Left kidney (tissue), 1 donor: ENCODE measurements around the gene NEK11. TPM values are rescaled to one million over a fixed set of nuclear protein-coding genes. Genes with fewer than 3 reads are reported as not detected.

Experiments used
- polyA plus RNA-seq: library from polyadenylated mRNA; unstranded; fragments of 120-200 nt; gene quantifications from one replicate; pipeline ENCODE4 v1.2.1, GENCODE V29; 2013; ENCODE audit not compliant: insufficient read length

NEK11 gene
- polyA plus RNA-seq, 1 donor = 24.3 TPM

Other genes with a start within 250 kb of the NEK11 start
- gene ATP2C1, start 132.8 kb upstream of the NEK11 start, polyA plus RNA-seq = 158 TPM
- 15.0 TPM for gene ASTE1, start 52 bp upstream of the NEK11 start, polyA plus RNA-seq